ENCODE measurements around the gene CC2D1B. TPM values are rescaled to one million over a fixed set of nuclear protein-coding genes. Genes with fewer than 3 reads are reported as not detected.
"Not testable (repeated sequence)": the region's sequence is repeated elsewhere in the genome, so short reads cannot be mapped to it uniquely, and the experiment has no call there.

Gene CC2D1B
- total and polyA plus RNA-seq, 8 donors: 11.6 to 81.0 (median 27.8) TPM

DNA sequence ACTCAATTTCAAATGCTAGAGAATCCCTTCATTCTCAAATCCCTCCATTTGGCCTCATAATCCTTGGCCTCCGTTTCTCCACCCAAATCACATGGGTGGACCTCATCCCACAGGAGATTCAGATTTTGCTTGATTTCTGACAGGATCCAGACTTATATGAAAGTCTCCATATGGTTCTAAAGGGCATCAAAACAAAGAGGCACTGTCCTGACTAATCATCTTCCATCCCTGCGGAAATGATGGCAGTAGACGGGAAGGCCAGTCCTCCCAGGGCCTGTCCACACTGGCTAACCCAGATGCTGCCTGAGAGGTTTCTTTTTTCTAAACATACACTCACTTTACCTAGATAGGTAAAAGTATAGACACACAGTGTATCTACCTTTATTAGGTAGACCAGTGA is 19.4 kb upstream of the CC2D1B start:
- H3K4me3 ChIP-seq: no peak overlapping the region
- H3K9me3 ChIP-seq: no peaks in the 10 kb centered on the region
- H3K27me3 ChIP-seq: no peaks in the 10 kb centered on the region
- H3K4me1 ChIP-seq: no peaks in the 10 kb centered on the region
- DNase-seq: no peak
- intact Hi-C loops (cut with DNase I; ENCODE audit: low total_unique reads): no loop called here
- TF ChIP-seq, protein P1, sequence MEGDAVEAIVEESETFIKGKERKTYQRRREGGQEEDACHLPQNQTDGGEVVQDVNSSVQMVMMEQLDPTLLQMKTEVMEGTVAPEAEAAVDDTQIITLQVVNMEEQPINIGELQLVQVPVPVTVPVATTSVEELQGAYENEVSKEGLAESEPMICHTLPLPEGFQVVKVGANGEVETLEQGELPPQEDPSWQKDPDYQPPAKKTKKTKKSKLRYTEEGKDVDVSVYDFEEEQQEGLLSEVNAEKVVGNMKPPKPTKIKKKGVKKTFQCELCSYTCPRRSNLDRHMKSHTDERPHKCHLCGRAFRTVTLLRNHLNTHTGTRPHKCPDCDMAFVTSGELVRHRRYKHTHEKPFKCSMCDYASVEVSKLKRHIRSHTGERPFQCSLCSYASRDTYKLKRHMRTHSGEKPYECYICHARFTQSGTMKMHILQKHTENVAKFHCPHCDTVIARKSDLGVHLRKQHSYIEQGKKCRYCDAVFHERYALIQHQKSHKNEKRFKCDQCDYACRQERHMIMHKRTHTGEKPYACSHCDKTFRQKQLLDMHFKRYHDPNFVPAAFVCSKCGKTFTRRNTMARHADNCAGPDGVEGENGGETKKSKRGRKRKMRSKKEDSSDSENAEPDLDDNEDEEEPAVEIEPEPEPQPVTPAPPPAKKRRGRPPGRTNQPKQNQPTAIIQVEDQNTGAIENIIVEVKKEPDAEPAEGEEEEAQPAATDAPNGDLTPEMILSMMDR (IDR thresholded peaks at IDR 0.05): no peak
- TF ChIP-seq POLR2A (IDR thresholded peaks at IDR 0.05): no peak
- TF ChIP-seq EP300 (IDR thresholded peaks at IDR 0.05): no peak
- no peak for TF ChIP-seq POLR2AphosphoS5 (IDR thresholded peaks at IDR 0.05)
- H3K27ac ChIP-seq: no peak overlapping the region
- WGBS, 5 donors: 94 to 100% (median 96%) methylated on average over 3 of the region's 3 CpGs
- peaks cover 0 to 25% (median 0%) of the 10 kb centered on the region in 4 donors for H3K36me3 ChIP-seq

DNA sequence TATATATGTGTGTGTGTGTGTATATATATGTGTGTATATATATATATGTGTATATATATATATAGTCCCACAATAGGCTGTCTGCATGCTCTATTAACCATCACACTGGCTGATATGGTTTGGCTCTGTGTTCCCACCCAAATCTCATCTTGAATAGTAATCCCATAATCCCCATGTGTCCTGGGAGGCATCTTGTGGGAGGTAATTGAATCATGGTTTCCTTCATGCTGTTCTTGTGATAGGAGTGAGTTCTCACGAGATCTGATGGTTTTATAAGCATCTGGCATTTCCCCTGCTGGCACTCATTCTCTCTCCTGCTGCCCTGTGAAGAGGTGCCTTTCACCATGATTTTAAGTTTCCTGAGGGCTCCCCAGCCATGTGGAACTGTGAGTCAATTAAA is 3.8 kb upstream of the CC2D1B start:
- intact Hi-C loops (cut with DNase I; ENCODE audit: low total_unique reads); DNase-seq; H3K9me3 ChIP-seq; H3K27me3 ChIP-seq; H3K4me3 ChIP-seq; H3K27ac ChIP-seq: not testable (repeated sequence)
- Histone ChIP-seq H3K36me3 (peaks cover 0 to 17% (median 0%) of the 10 kb centered on the region in 4 donors), H3K4me1 (peaks cover 4 to 30% (median 20%) of the 10 kb centered on the region in 4 donors)
- WGBS, 5 donors: 70 to 92% (median 78%) methylated on average over 1 of the region's 1 CpG

DNA sequence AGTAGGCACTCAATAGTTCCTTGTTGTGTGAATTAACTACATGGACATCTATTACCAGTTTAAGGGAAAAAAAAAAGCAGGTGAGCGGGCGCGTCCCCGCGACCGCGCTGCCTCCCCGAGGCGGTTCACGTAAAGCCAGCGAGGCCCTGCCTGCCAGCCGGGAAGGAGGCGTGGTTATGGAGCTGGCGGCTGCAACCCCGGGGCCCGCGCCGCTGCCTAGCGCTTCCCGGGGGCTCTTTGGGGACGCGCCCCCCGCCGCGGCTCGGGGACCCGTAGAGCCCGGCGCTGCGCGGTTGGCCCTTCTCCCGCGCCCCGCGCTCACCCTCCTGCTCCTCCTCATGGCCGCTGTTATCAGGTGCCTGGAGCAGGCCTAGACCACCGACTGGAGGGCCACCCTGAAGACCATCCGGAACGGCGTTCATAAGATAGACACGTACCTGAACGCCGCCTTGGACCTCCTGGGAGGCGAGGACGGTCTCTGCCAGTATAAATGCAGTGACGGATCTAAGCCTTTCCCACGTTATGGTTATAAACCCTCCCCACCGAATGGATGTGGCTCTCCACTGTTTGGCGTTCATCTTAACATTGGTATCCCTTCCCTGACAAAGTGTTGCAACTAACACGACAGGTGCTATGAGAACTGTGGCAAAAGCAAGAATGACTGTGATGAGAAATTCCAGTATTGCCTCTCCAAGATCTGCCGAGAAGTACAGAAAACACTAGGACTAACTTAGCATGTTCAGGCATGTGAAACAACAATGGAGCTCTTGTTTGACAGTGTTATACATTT is 2.6 kb upstream of the CC2D1B start:
- 4 to 10% (median 6%) methylated on average over 35 to 51 of the region's 51 CpGs for WGBS, 5 donors
- intact Hi-C loops (cut with DNase I; ENCODE audit: low total_unique reads): no loop called here

DNA sequence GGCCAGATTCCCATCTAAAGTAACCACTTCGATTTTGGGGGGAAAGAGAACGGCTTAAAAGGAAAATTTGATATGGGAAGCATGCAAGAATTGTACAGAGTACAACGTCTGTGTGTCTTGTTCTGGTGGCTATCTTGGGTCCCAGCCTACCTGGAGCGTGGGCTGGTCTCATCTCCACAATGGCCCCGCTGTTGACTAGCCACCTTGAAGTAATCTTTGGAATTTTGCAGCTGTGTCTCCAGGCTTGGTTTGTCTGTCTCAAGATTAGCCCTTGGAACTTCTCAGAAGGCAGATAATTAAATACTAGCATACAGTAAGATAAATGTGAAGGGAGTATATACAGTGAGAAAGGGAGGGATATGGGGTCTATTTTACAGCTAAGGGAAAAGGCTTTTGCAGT is 1.3 kb upstream of the CC2D1B start:
- no peak overlapping the region for H3K4me3 ChIP-seq
- TF ChIP-seq POLR2AphosphoS5 (IDR thresholded peaks at IDR 0.05) (no peak), POLR2A (IDR thresholded peaks at IDR 0.05) (no peak), EP300 (IDR thresholded peaks at IDR 0.05) (no peak)
- TF ChIP-seq, protein P1 (IDR thresholded peaks at IDR 0.05): no peak
- peaks cover 5 to 18% (median 11%) of the 10 kb centered on the region in 4 donors for H3K36me3 ChIP-seq
- no peak overlapping the region for H3K27ac ChIP-seq
- no peak for DNase-seq
- H3K27me3 ChIP-seq: no peaks in the 10 kb centered on the region
- intact Hi-C loops (cut with DNase I; ENCODE audit: low total_unique reads): no loop called here
- no peaks in the 10 kb centered on the region for H3K9me3 ChIP-seq
- 86 to 90% (median 89%) methylated on average over 5 of the region's 5 CpGs for WGBS, 5 donors
- peaks cover 9 to 44% (median 32%) of the 10 kb centered on the region in 4 donors for H3K4me1 ChIP-seq

More for the DNA sequence above, 2.6 kb upstream of the CC2D1B start:
- H3K9me3 ChIP-seq: no peaks in the 10 kb centered on the region
- peak; percentile 69 to 89 for DNase-seq
- H3K4me3 ChIP-seq: peak overlapping the region; percentile 45 to 54 (median 51)
- H3K27me3 ChIP-seq: no peaks in the 10 kb centered on the region
- H3K36me3 ChIP-seq: peaks cover 0 to 18% (median under 1%) of the 10 kb centered on the region in 4 donors
- peak overlapping the region in 4 of 5 donors; percentile 61 to 77 (median 68) for H3K27ac ChIP-seq
- H3K4me1 ChIP-seq: peaks cover 9 to 42% (median 30%) of the 10 kb centered on the region in 4 donors
- TF ChIP-seq POLR2AphosphoS5 (IDR thresholded peaks at IDR 0.05): no peak
- TF ChIP-seq EP300 (IDR thresholded peaks at IDR 0.05): no peak
- TF ChIP-seq, protein P1 (IDR thresholded peaks at IDR 0.05): no peak
- TF ChIP-seq POLR2A (IDR thresholded peaks at IDR 0.05): no peak

DNA sequence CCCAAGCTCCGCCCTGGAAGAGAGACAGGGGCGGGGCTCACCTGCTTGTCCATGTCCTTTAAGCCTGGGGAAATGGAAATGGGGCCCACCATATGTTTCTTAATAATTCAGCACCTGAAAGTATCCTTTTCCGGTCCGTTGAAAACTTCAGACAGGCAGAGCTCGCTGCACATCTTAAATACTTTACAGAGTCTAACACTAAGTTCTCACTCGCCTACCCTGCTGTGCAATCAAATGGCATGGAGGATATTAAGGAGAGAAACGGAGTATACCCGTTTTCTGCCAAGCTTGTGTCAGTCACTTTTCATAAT is 467 bp upstream of the CC2D1B start:
- Histone ChIP-seq H3K36me3 (peaks cover 13 to 26% (median 19%) of the 10 kb centered on the region in 4 donors), H3K27me3 (no peaks in the 10 kb centered on the region), H3K9me3 (no peaks in the 10 kb centered on the region), H3K4me3 (peak overlapping the region; percentile 64 to 99 (median 92)), H3K4me1 (peaks cover 9 to 47% (median 32%) of the 10 kb centered on the region in 4 donors), H3K27ac (peak overlapping the region; percentile 89 to 98 (median 97))
- TF ChIP-seq POLR2AphosphoS5 (IDR thresholded peaks at IDR 0.05) (no peak), POLR2A (IDR thresholded peaks at IDR 0.05) (no peak), EP300 (IDR thresholded peaks at IDR 0.05) (no peak)
- TF ChIP-seq, protein P1 (IDR thresholded peaks at IDR 0.05): no peak
- intact Hi-C loops (cut with DNase I; ENCODE audit: low total_unique reads): no loop called here
- DNase-seq: no peak
- WGBS, 5 donors: 11 to 45% (median 18%) methylated on average over 4 to 8 of the region's 8 CpGs
